GM18517 (cell line): ENCODE results near the gene ADSS2.
"Not testable (repeated sequence)": the region's sequence is repeated elsewhere in the genome, so short reads cannot be mapped to it uniquely, and the experiment has no call there.

Experiments used
- ATAC-seq: cut with Tn5 transposase; IDR thresholded peaks from one replicate; pipeline ENCODE4 v1.9.1; 2021; ENCODE audit warnings: mild to moderate bottlenecking, moderate library complexity; ENCODE audit not compliant: unreplicated experiment

The ADSS2 gene

GRCh38 chr1:244368279-244368678 lies 83.4 kb downstream of the ADSS2 start:
- ATAC-seq, result no peak

- ATAC-seq, result no peak
Measured at GRCh38 chr1:244367399-244368114, 84.2 kb downstream of the ADSS2 start.

GRCh38 chr1:244365809-244366208 lies 85.9 kb downstream of the ADSS2 start:
- no peak for ATAC-seq

GRCh38 chr1:244365262-244365661 lies 86.4 kb downstream of the ADSS2 start:
- ATAC-seq, result not testable (repeated sequence)

GRCh38 chr1:244362476-244362875 lies 89.2 kb downstream of the ADSS2 start:
- no peak for ATAC-seq

GRCh38 chr1:244361764-244362473 lies 89.8 kb downstream of the ADSS2 start:
- no peak for ATAC-seq
